ENCODE measurements around the gene CNBD2.

DNA sequence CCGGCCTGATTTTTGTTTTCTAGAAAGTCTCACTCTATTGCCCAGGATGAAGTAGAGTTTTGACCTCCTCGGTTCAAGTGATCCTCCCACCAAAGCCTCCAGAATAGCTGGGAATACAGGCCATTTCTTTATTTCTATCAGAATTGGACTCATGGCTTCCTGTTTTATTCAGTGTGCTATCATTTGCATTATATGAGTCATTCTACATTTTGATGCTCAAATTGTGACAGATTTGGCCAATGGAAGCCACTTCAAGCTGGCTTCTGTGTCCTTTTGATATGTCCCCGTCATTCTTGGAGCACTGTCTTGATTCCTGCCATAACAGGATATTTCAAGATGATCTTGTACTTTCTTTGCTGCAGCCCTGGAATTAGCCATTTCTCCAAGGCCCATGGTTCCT lies 75.1 kb downstream of the CNBD2 start:
- TF ChIP-seq CTCF (IDR thresholded peaks at IDR 0.05), result no peak
- TF ChIP-seq ZFX (IDR thresholded peaks at IDR 0.05; ENCODE audit: borderline replicate concordance), result no peak
